Small intestine (tissue), 7 donors: Measurements from ENCODE around the gene ZNF547. TPM values are rescaled to one million over a fixed set of nuclear protein-coding genes. Genes with fewer than 3 reads are reported as not detected.

Experiments
- DNase-seq, 2 donors: peaks; one replicate each; pipeline versions ENCODE4 v3.0.0 to v3.0.0-alpha.2; 2013
- FAIRE-seq: peaks from 2 replicates; lab custom pipeline; 2012; peaks lifted over from hg19 to GRCh38; lab: Jason Lieb, UNC
- H3K27ac ChIP-seq, 3 donors: one replicate each; pipeline ENCODE4 v1.5.1; 2013; ENCODE audit warnings: low read length in 2 of 3, mild to moderate bottlenecking in 2 of 3, control low read depth in 1 of 3, inconsistent platforms in 1 of 3, low read depth in 1 of 3, moderate library complexity in 1 of 3
- H3K27me3 ChIP-seq, 3 donors: one replicate each; pipeline ENCODE4 v1.6.1; 2013; ENCODE audit warnings: low read length in 3 of 3, inconsistent platforms in 1 of 3; ENCODE audit not compliant: control insufficient read depth in 3 of 3, insufficient read depth in 3 of 3
- H3K36me3 ChIP-seq, 3 donors: one replicate each; pipeline ENCODE4 v1.6.1; 2013; ENCODE audit warnings: low read length in 3 of 3, inconsistent platforms in 1 of 3, low read depth in 1 of 3, mild to moderate bottlenecking in 1 of 3, moderate library complexity in 1 of 3; ENCODE audit not compliant: control insufficient read depth in 3 of 3, insufficient read depth in 2 of 3
- H3K4me1 ChIP-seq, 3 donors: one replicate each; pipeline ENCODE4 v1.6.1; 2013; ENCODE audit warnings: low read length in 2 of 3, inconsistent platforms in 1 of 3, low read depth in 1 of 3, mild to moderate bottlenecking in 1 of 3, moderate library complexity in 1 of 3; ENCODE audit not compliant: control insufficient read depth in 3 of 3, insufficient read depth in 2 of 3
- H3K4me3 ChIP-seq, 3 donors: one replicate each; pipeline ENCODE4 v1.5.1; 2013; ENCODE audit warnings: low read length in 3 of 3, control low read depth in 1 of 3, inconsistent platforms in 1 of 3, low read depth in 1 of 3, mild to moderate bottlenecking in 1 of 3, moderate library complexity in 1 of 3
- H3K9me3 ChIP-seq, 2 donors: one replicate each; pipeline ENCODE4 v1.6.1; 2013; ENCODE audit warnings: low read depth in 1 of 2, low read length in 1 of 2; ENCODE audit not compliant: control insufficient read depth in 2 of 2, insufficient read depth in 1 of 2
- WGBS, 3 donors: extraction: QIAGEN DNeasy Blood & Tissue Kit; methylation state at CpG; one replicate each; pipeline ENCODE4 v1.1.7; 2013; 5-methylcytosine and 5-hydroxymethylcytosine counted together
- polyA plus RNA-seq, 4 donors: library from polyadenylated mRNA; stranded (reverse) in 3 of 4; unstranded in 1 of 4; fragments of 200-250 nt in 3 of 4; fragments of 120-200 nt in 1 of 4; gene quantifications; one replicate each; pipeline versions ENCODE4 v1.2.1 to v1.2.3, GENCODE V29; 2013
- donor health status: healthy with polysubstance abuse.
- donor health status: control.
- donor health status: control.
- donor health status: Bipolar disorder and iron deficiency.
- donor health status: healthy.

The ZNF547 gene
- polyA plus RNA-seq, 4 donors = 0.27 to 4.5 (median 0.88) TPM

GRCh38 chr19:57376151-57376550 is 12.8 kb downstream of the ZNF547 start:
- H3K36me3 ChIP-seq = peaks cover 4 to 28% (median 5%) of the 10 kb centered on the region in 3 donors
- no peak overlapping the region for H3K4me3 ChIP-seq
- DNase-seq = no peak
- no peaks in the 10 kb centered on the region for H3K4me1 ChIP-seq
- FAIRE-seq = no peak
- H3K27ac ChIP-seq = no peak overlapping the region
- H3K9me3 ChIP-seq = peaks cover 2 to 42% of the 10 kb centered on the region in 2 donors
- WGBS, 3 donors = 95 to 97% (median 96%) methylated on average over 6 of the region's 6 CpGs
- H3K27me3 ChIP-seq = no peaks in the 10 kb centered on the region

- Histone ChIP-seq H3K4me3 (no peak overlapping the region), H3K36me3 (peaks cover 4 to 23% (median 5%) of the 10 kb centered on the region in 3 donors), H3K4me1 (no peaks in the 10 kb centered on the region), H3K27ac (no peak overlapping the region), H3K27me3 (no peaks in the 10 kb centered on the region), H3K9me3 (peaks cover 2 to 42% of the 10 kb centered on the region in 2 donors)
- FAIRE-seq (no peak), DNase-seq (no peak)
- WGBS, 3 donors = 94 to 96% (median 95%) methylated on average over 3 of the region's 3 CpGs
Observed at GRCh38 chr19:57377498-57378146, 14.3 kb downstream of the ZNF547 start.

- DNase-seq = no peak
- peaks cover 2 to 30% of the 10 kb centered on the region in 2 donors for H3K9me3 ChIP-seq
- peaks cover 0 to 6% (median 4%) of the 10 kb centered on the region in 3 donors for H3K36me3 ChIP-seq
- no peak for FAIRE-seq
- no peaks in the 10 kb centered on the region for H3K27me3 ChIP-seq
- H3K4me1 ChIP-seq = no peaks in the 10 kb centered on the region
- no peak overlapping the region for H3K4me3 ChIP-seq
- H3K27ac ChIP-seq = no peak overlapping the region
Observed at GRCh38 chr19:57380923-57381322, 17.6 kb downstream of the ZNF547 start.

- Histone ChIP-seq H3K4me1 (no peaks in the 10 kb centered on the region), H3K36me3 (no peaks in the 10 kb centered on the region), H3K27ac (no peak overlapping the region), H3K4me3 (no peak overlapping the region), H3K9me3 (peaks cover 0 to 10% of the 10 kb centered on the region in 2 donors), H3K27me3 (no peaks in the 10 kb centered on the region)
- WGBS, 3 donors = 67 to 81% (median 80%) methylated on average over 7 of the region's 7 CpGs
- FAIRE-seq (no peak), DNase-seq (no peak)
Observed at GRCh38 chr19:57382806-57383488, 19.6 kb downstream of the ZNF547 start.

- WGBS, 3 donors = 59 to 60% (median 59%) methylated on average over 11 of the region's 11 CpGs
- Histone ChIP-seq H3K36me3 (peaks cover 0 to 12% (median 3%) of the 10 kb centered on the region in 3 donors), H3K4me3 (peak overlapping the region in 2 of 3 donors; percentile 73 to 89), H3K27ac (peak overlapping the region in 2 of 3 donors; percentile 67 to 96), H3K4me1 (peaks cover 0 to 4% (median 0%) of the 10 kb centered on the region in 3 donors), H3K27me3 (no peaks in the 10 kb centered on the region), H3K9me3 (peaks cover 0 to 12% of the 10 kb centered on the region in 2 donors)
- DNase-seq (no peak), FAIRE-seq (no peak)
Observed at GRCh38 chr19:57389194-57389729, 25.9 kb downstream of the ZNF547 start.

- FAIRE-seq = no peak
- H3K27me3 ChIP-seq = no peaks in the 10 kb centered on the region
- H3K36me3 ChIP-seq = peaks cover 0 to 16% (median 5%) of the 10 kb centered on the region in 3 donors
- peak; percentile 96 to 99 for DNase-seq
- peak within 1 kb of the TSS; percentile 61 to 89 (median 73) for H3K4me3 ChIP-seq
- H3K27ac ChIP-seq = peak within 1 kb of the TSS; percentile 51 to 96 (median 90)
- WGBS, 3 donors = 1% methylated on average over 50 of the region's 50 CpGs
- peaks cover 0 to 18% of the 10 kb centered on the region in 2 donors for H3K9me3 ChIP-seq
- H3K4me1 ChIP-seq = peaks cover 0 to 4% (median 0%) of the 10 kb centered on the region in 3 donors
Observed at GRCh38 chr19:57389730-57390598, 26.6 kb downstream of the ZNF547 start, which contains the start of gene ZNF548. TSS of gene ZNF548 (plus strand) at chr19:57389854. CDS start at chr19:57390100, 246 bp downstream.

GRCh38 chr19:57395710-57396109 is 32.4 kb downstream of the ZNF547 start:
- peaks cover 0 to 53% of the 10 kb centered on the region in 2 donors for H3K9me3 ChIP-seq
- 92% methylated on average over 5 of the region's 5 CpGs for WGBS, 3 donors
- no peak overlapping the region for H3K27ac ChIP-seq
- H3K4me3 ChIP-seq = no peak overlapping the region
- FAIRE-seq (no peak), DNase-seq (no peak)
- H3K27me3 ChIP-seq = no peaks in the 10 kb centered on the region
- peaks cover 10 to 46% (median 44%) of the 10 kb centered on the region in 3 donors for H3K36me3 ChIP-seq
- peaks cover 0 to under 1% (median 0%) of the 10 kb centered on the region in 3 donors for H3K4me1 ChIP-seq

GRCh38 chr19:57398868-57399267 is 35.5 kb downstream of the ZNF547 start:
- DNase-seq = no peak
- no peak for FAIRE-seq
- H3K9me3 ChIP-seq = peaks cover 0 to 61% of the 10 kb centered on the region in 2 donors
- H3K27ac ChIP-seq = no peak overlapping the region
- no peaks in the 10 kb centered on the region for H3K27me3 ChIP-seq
- peaks cover 10 to 43% (median 42%) of the 10 kb centered on the region in 3 donors for H3K36me3 ChIP-seq
- H3K4me1 ChIP-seq = no peaks in the 10 kb centered on the region
- 96 to 97% (median 97%) methylated on average over 5 of the region's 5 CpGs for WGBS, 3 donors
- no peak overlapping the region for H3K4me3 ChIP-seq
